ENCODE measurements around the gene ERC1. TPM values are rescaled to one million over a fixed set of nuclear protein-coding genes. Genes with fewer than 3 reads are reported as not detected.

Gene ERC1
- total and polyA plus RNA-seq, 2 donors (not counting 3 experiments of a cell fraction or from before 2014, with no cell fraction given), result 11.7 to 66.1 TPM

GRCh38 chr12:1256991-1257390, 266.0 kb downstream of the ERC1 start:
- H3K4me3 ChIP-seq (replicated peaks in 1 of 3; ENCODE audit: insufficient read depth in 1 of 3, low read depth in 1 of 3, low read length in 3 of 3), result no peak overlapping the region
- H4K20me1 ChIP-seq (replicated peaks; ENCODE audit: control insufficient read depth, extremely low read depth, insufficient read depth, low read length), result no peaks in the 10 kb centered on the region
- no peak overlapping the region for H3K27ac ChIP-seq (ENCODE audit: insufficient read depth, low read depth, low read length)
- no peaks in the 10 kb centered on the region for H3K4me1 ChIP-seq (ENCODE audit: control insufficient read depth, extremely low read depth, insufficient read depth, low read length)
- no peaks in the 10 kb centered on the region for H3K9me1 ChIP-seq (replicated peaks; ENCODE audit: control insufficient read depth, extremely low read depth, insufficient read depth, low read length)
- H2AFZ ChIP-seq (ENCODE audit: low read depth, low read length), result no peak overlapping the region
- CTCF ChIA-PET, result interaction anchor here (0.8 to 2.2 kb wide), 2 partner anchors 12 to 139 kb away, joined by 5 to 9 read pairs; no protein-coding TSS in a partner anchor
- no peaks in the 10 kb centered on the region for H3K36me3 ChIP-seq (ENCODE audit: control insufficient read depth in 2 of 2, extremely low read depth in 1 of 2, insufficient read depth in 2 of 2, low read length in 2 of 2)
- H3K9me3 ChIP-seq (replicated peaks; ENCODE audit: control insufficient read depth, insufficient read depth, low read length), result no peaks in the 10 kb centered on the region
- dilution Hi-C loops (cut with MboI; ENCODE audit: extremely low pct_ligation_motif_present, low sequenced_read_pairs) (no loop called here), intact Hi-C loops (cut with micrococcal nuclease) (no loop called here)
- FAIRE-seq, result no peak
- no peak overlapping the region for H3K9ac ChIP-seq (replicated peaks; ENCODE audit: extremely low read depth, insufficient read depth, low read length)
- no peak for DNase-seq (ENCODE audit: low read depth, low spot score)
- no TSS peak for BruUV-seq (replicated peaks)
- H3K4me2 ChIP-seq (ENCODE audit: insufficient read depth, low read length), result no peak overlapping the region
- TF ChIP-seq, protein P1, sequence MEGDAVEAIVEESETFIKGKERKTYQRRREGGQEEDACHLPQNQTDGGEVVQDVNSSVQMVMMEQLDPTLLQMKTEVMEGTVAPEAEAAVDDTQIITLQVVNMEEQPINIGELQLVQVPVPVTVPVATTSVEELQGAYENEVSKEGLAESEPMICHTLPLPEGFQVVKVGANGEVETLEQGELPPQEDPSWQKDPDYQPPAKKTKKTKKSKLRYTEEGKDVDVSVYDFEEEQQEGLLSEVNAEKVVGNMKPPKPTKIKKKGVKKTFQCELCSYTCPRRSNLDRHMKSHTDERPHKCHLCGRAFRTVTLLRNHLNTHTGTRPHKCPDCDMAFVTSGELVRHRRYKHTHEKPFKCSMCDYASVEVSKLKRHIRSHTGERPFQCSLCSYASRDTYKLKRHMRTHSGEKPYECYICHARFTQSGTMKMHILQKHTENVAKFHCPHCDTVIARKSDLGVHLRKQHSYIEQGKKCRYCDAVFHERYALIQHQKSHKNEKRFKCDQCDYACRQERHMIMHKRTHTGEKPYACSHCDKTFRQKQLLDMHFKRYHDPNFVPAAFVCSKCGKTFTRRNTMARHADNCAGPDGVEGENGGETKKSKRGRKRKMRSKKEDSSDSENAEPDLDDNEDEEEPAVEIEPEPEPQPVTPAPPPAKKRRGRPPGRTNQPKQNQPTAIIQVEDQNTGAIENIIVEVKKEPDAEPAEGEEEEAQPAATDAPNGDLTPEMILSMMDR (IDR thresholded peaks at IDR 0.05; ENCODE audit: extremely low read depth in 1 of 2, insufficient read depth in 1 of 2, low read depth in 1 of 2, low read length in 2 of 2), result no peak
- no peaks in the 10 kb centered on the region for H3K79me2 ChIP-seq (ENCODE audit: control insufficient read depth, insufficient read depth, low read length)
- POLR2A ChIA-PET, result no interaction called here
- H3K27me3 ChIP-seq (ENCODE audit: control insufficient read depth in 2 of 2, insufficient read depth in 2 of 2, low read length in 2 of 2), result no peaks in the 10 kb centered on the region

DNA sequence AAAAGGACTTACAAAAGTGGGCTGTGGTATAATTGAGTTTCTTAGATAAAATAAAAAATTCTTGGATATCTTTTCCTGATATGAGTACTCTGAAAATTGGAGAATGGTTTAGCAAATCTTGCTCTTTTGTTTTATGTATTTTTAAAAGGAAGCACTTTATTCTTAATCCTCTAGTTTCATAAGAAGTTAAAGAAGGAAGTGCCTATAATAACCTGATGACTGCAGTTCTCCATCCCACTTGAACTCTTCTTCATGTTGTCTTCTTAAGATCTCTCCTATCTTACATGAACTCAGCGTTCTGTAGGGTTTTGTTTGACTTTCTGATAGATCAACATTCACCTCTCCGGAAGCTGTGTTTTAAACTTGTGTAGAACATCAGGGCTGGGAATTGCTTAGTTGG, 271.0 kb downstream of the ERC1 start:
- no peak for FAIRE-seq

More for the DNA sequence above, 271.0 kb downstream of the ERC1 start:
- Histone ChIP-seq H3K27me3 (ENCODE audit: control insufficient read depth in 2 of 2, insufficient read depth in 2 of 2, low read length in 2 of 2) (no peaks in the 10 kb centered on the region), H3K4me3 (replicated peaks in 1 of 3; ENCODE audit: insufficient read depth in 1 of 3, low read depth in 1 of 3, low read length in 3 of 3) (no peak overlapping the region), H3K9me3 (replicated peaks; ENCODE audit: control insufficient read depth, insufficient read depth, low read length) (no peaks in the 10 kb centered on the region), H2AFZ (ENCODE audit: low read depth, low read length) (no peak overlapping the region), H3K9ac (replicated peaks; ENCODE audit: extremely low read depth, insufficient read depth, low read length) (no peak overlapping the region), H3K27ac (ENCODE audit: insufficient read depth, low read depth, low read length) (no peak overlapping the region), H3K4me2 (ENCODE audit: insufficient read depth, low read length) (no peak overlapping the region), H3K4me1 (ENCODE audit: control insufficient read depth, extremely low read depth, insufficient read depth, low read length) (no peaks in the 10 kb centered on the region), H3K36me3 (ENCODE audit: control insufficient read depth in 2 of 2, extremely low read depth in 1 of 2, insufficient read depth in 2 of 2, low read length in 2 of 2) (no peaks in the 10 kb centered on the region), H3K9me1 (replicated peaks; ENCODE audit: control insufficient read depth, extremely low read depth, insufficient read depth, low read length) (no peaks in the 10 kb centered on the region), H3K79me2 (ENCODE audit: control insufficient read depth, insufficient read depth, low read length) (no peaks in the 10 kb centered on the region), H4K20me1 (replicated peaks; ENCODE audit: control insufficient read depth, extremely low read depth, insufficient read depth, low read length) (no peaks in the 10 kb centered on the region)
- no peak for DNase-seq (ENCODE audit: low read depth, low spot score)
- ChIA-PET POLR2A (no interaction called here), CTCF (interaction anchor here (1.4 kb wide), 1 partner anchor 144 kb away, joined by 6 read pairs; no protein-coding TSS in a partner anchor)
- intact Hi-C loops (cut with micrococcal nuclease) (no loop called here), dilution Hi-C loops (cut with MboI; ENCODE audit: extremely low pct_ligation_motif_present, low sequenced_read_pairs) (no loop called here)
- TF ChIP-seq GATA2 (IDR thresholded peaks at IDR 0.05; ENCODE audit: insufficient read depth, insufficient read length, low read depth, low read length) (no peak), MYC (IDR thresholded peaks at IDR 0.05; ENCODE audit: low read depth, low read length) (no peak), POLR2A (IDR thresholded peaks at IDR 0.05; ENCODE audit: low read depth, low read length) (no peak), FOS (IDR thresholded peaks at IDR 0.05; ENCODE audit: borderline replicate concordance, insufficient read depth, low read length) (no peak), POLR2AphosphoS5 (IDR thresholded peaks at IDR 0.05; ENCODE audit: insufficient read depth, low read depth, low read length) (no peak), EZH2 (IDR thresholded peaks at IDR 0.05; ENCODE audit: borderline replicate concordance, low read depth, low read length, severe bottlenecking) (no peak)
- TF ChIP-seq, protein P1 (IDR thresholded peaks at IDR 0.05; ENCODE audit: extremely low read depth in 1 of 2, insufficient read depth in 1 of 2, low read depth in 1 of 2, low read length in 2 of 2), result no peak
- TF ChIP-seq, protein P2, sequence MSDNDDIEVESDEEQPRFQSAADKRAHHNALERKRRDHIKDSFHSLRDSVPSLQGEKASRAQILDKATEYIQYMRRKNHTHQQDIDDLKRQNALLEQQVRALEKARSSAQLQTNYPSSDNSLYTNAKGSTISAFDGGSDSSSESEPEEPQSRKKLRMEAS (IDR thresholded peaks at IDR 0.05; ENCODE audit: insufficient read depth, insufficient read length), result no peak
- BruUV-seq (replicated peaks), result no TSS peak
